H9 (cell line): ENCODE measurements around the gene IL36B. TPM values are rescaled to one million over a fixed set of nuclear protein-coding genes. Genes with fewer than 3 reads are reported as not detected.

Source experiments
- DNase-seq: peaks from one replicate; pipeline ENCODE4 v3.0.0-alpha.2; 2017
- H2AFZ ChIP-seq: one replicate; pipeline ENCODE4 v1.6.1; 2013; ENCODE audit warnings: mild to moderate bottlenecking, low read length, control low read depth, moderate library complexity
- H2AK5ac ChIP-seq: 2 replicates; pipeline ENCODE4 v1.6.1; 2013; ENCODE audit warnings: low read length, control low read depth, mixed read lengths; ENCODE audit not compliant: insufficient read length
- H2BK120ac ChIP-seq: one replicate; pipeline ENCODE4 v1.6.1; 2013; ENCODE audit warnings: low read depth, mild to moderate bottlenecking, low read length, control low read depth, inconsistent platforms; ENCODE audit not compliant: poor library complexity, severe bottlenecking
- H2BK12ac ChIP-seq: 2 replicates; pipeline ENCODE4 v1.6.1; 2013; ENCODE audit warnings: low read length, control low read depth, mixed read lengths, low read depth; ENCODE audit not compliant: insufficient read length
- H2BK15ac ChIP-seq: 2 replicates; pipeline ENCODE4 v1.6.1; 2013; ENCODE audit warnings: low read depth, low read length, control low read depth
- H2BK20ac ChIP-seq: one replicate; pipeline ENCODE4 v1.6.1; 2013; ENCODE audit warnings: low read depth, mild to moderate bottlenecking, low read length, control low read depth, inconsistent platforms; ENCODE audit not compliant: poor library complexity, severe bottlenecking
- H2BK5ac ChIP-seq: 2 replicates; pipeline ENCODE4 v1.6.1; 2013; ENCODE audit warnings: low read length, control low read depth, mixed read lengths; ENCODE audit not compliant: insufficient read length
- H3K14ac ChIP-seq: 2 replicates; pipeline ENCODE4 v1.6.1; 2013; ENCODE audit warnings: low read length, control low read depth; ENCODE audit not compliant: insufficient read depth
- H3K18ac ChIP-seq: 2 replicates; pipeline ENCODE4 v1.6.1; 2013; ENCODE audit warnings: low read depth, mild to moderate bottlenecking, mixed read lengths, low read length, control low read depth; ENCODE audit not compliant: insufficient read length
- H3K23ac ChIP-seq: 2 replicates; pipeline ENCODE4 v1.6.1; 2013; ENCODE audit warnings: low read length, control low read depth, mixed read lengths, low read depth; ENCODE audit not compliant: insufficient read length
- H3K23me2 ChIP-seq: 2 replicates; pipeline ENCODE4 v1.6.1; 2013; ENCODE audit warnings: low read depth, mild to moderate bottlenecking, mixed read lengths, low read length, control low read depth; ENCODE audit not compliant: insufficient read length, poor library complexity, severe bottlenecking
- H3K27ac ChIP-seq: 2 replicates; pipeline ENCODE4 v1.5.1; 2013; ENCODE audit warnings: low read length, control low read depth, mixed read lengths, low read depth; ENCODE audit not compliant: insufficient read length
- H3K27me3 ChIP-seq: 2 replicates; pipeline ENCODE4 v1.6.1; 2013; ENCODE audit warnings: low read length, control low read depth, inconsistent platforms; ENCODE audit not compliant: insufficient read depth
- H3K4ac ChIP-seq: 2 replicates; pipeline ENCODE4 v1.6.1; 2013; ENCODE audit warnings: low read depth, mild to moderate bottlenecking, control low read depth, inconsistent platforms, low read length, moderate library complexity
- H3K4me1 ChIP-seq: 2 replicates; pipeline ENCODE4 v1.6.1; 2013; ENCODE audit warnings: low read length, control low read depth, inconsistent platforms; ENCODE audit not compliant: insufficient read depth
- H3K4me2 ChIP-seq: 2 replicates; pipeline ENCODE4 v1.6.1; 2013; ENCODE audit warnings: low read length, control low read depth, mixed read lengths; ENCODE audit not compliant: insufficient read length, insufficient read depth
- H3K56ac ChIP-seq: 2 replicates; pipeline ENCODE4 v1.6.1; 2013; ENCODE audit warnings: low read depth, mild to moderate bottlenecking, mixed read lengths, low read length, control low read depth; ENCODE audit not compliant: insufficient read length
- H3K79me1 ChIP-seq: 2 replicates; pipeline ENCODE4 v1.6.1; 2013; ENCODE audit warnings: low read depth, mild to moderate bottlenecking, moderate library complexity, low read length, control low read depth, inconsistent platforms; ENCODE audit not compliant: insufficient read depth, poor library complexity, severe bottlenecking
- H3K79me2 ChIP-seq: 2 replicates; pipeline ENCODE4 v1.6.1; 2013; ENCODE audit warnings: low read length, control low read depth, inconsistent platforms; ENCODE audit not compliant: insufficient read depth
- H3K9ac ChIP-seq: 2 replicates; pipeline ENCODE4 v1.6.1; 2013; ENCODE audit warnings: low read length, control low read depth, mixed read lengths; ENCODE audit not compliant: insufficient read length; ENCODE audit errors: extremely low read depth
- H3K9me3 ChIP-seq: one replicate; pipeline ENCODE4 v1.6.1; 2013; ENCODE audit warnings: low read depth, low read length, inconsistent platforms; ENCODE audit not compliant: control insufficient read depth
- H3T11ph ChIP-seq: one replicate; pipeline ENCODE4 v1.6.1; 2013; ENCODE audit warnings: mild to moderate bottlenecking, low read length, control low read depth, inconsistent platforms
- H4K20me1 ChIP-seq: one replicate; pipeline ENCODE4 v1.6.1; 2013; ENCODE audit not compliant: control insufficient read depth, insufficient read length, insufficient read depth
- H4K5ac ChIP-seq: 2 replicates; pipeline ENCODE4 v1.6.1; 2013; ENCODE audit warnings: low read depth, mild to moderate bottlenecking, mixed read lengths, low read length, control low read depth; ENCODE audit not compliant: insufficient read length
- H4K8ac ChIP-seq: replicated peaks from 2 replicates; pipeline ENCODE4 v1.6.1; 2013; ENCODE audit warnings: low read length, control low read depth, mixed read lengths, low read depth; ENCODE audit not compliant: insufficient read length
- H4K91ac ChIP-seq: 2 replicates; pipeline ENCODE4 v1.6.1; 2013; ENCODE audit warnings: low read depth, mild to moderate bottlenecking, moderate library complexity, mixed read lengths, low read length, control low read depth; ENCODE audit not compliant: insufficient read length
- H3K27ac Mint-ChIP-seq, 3 experiments: 2 replicates in 2 of 3; 3 replicates in 1 of 3; pipeline ENCODE4 v1.8.0; 2020 to 2021; ENCODE audit warnings: mixed read lengths in 3 of 3, mild to moderate bottlenecking in 1 of 3, moderate library complexity in 1 of 3
- H3K27me3 Mint-ChIP-seq: 2 replicates; pipeline ENCODE4 v1.8.0; 2021; ENCODE audit warnings: low read depth, mild to moderate bottlenecking, moderate library complexity, mixed read lengths
- H3K36me3 Mint-ChIP-seq, 3 experiments: 2 replicates in 2 of 3; 3 replicates in 1 of 3; pipeline ENCODE4 v1.8.0; 2020 to 2021; ENCODE audit warnings: low read depth in 3 of 3, mixed read lengths in 3 of 3; ENCODE audit not compliant: insufficient read depth in 1 of 3
- H3K4me1 Mint-ChIP-seq, 2 experiments: 2 replicates each; pipeline ENCODE4 v1.8.0; 2020; ENCODE audit warnings: mixed read lengths in 2 of 2
- H3K4me3 Mint-ChIP-seq, 2 experiments: 2 replicates in 1 of 2; 3 replicates in 1 of 2; pipeline ENCODE4 v1.8.0; 2020 to 2021; ENCODE audit warnings: mild to moderate bottlenecking in 2 of 2, mixed read lengths in 2 of 2, moderate library complexity in 1 of 2
- H3K9me3 Mint-ChIP-seq, 2 experiments: 2 replicates in 1 of 2; 3 replicates in 1 of 2; pipeline ENCODE4 v1.8.0; 2020; ENCODE audit warnings: mild to moderate bottlenecking in 2 of 2, mixed read lengths in 2 of 2, moderate library complexity in 1 of 2
- CTCF ChIP-seq: fragments of 200-600 bp; sonication (generic); conservative IDR thresholded peaks from 3 replicates; pipeline ENCODE4 v1.8.0; 2021; ENCODE audit warnings: antibody characterized with exemption, mild to moderate bottlenecking
- WGBS: extraction: QIAGEN DNeasy Blood & Tissue Kit; methylation state at CpG from one replicate; pipeline ENCODE4 v1.1.7; 2013; ENCODE audit warnings: missing lambda C conversion rate, low lambda C conversion rate, mixed read lengths; ENCODE audit not compliant: insufficient read length; ENCODE audit errors: extremely low coverage; 5-methylcytosine and 5-hydroxymethylcytosine counted together
- total RNA-seq: library from RNA; stranded (reverse); gene quantifications from 2 replicates; pipeline ENCODE4 v1.2.1, GENCODE V29; 2021

The IL36B gene
- total RNA-seq, 1 experiment from 2014 or later = not detected

GRCh38 chr2:113079131-113079530 lies 26.5 kb upstream of the IL36B start:
- Histone ChIP-seq H3K79me1 (no peaks in the 10 kb centered on the region), H3K4me2 (no peak overlapping the region), H2BK20ac (no peak overlapping the region), H3K27me3 (no peaks in the 10 kb centered on the region), H3T11ph (no peak overlapping the region), H2BK15ac (no peak overlapping the region), H3K79me2 (no peaks in the 10 kb centered on the region), H2BK12ac (no peak overlapping the region), H3K27ac (no peak overlapping the region), H3K23ac (no peak overlapping the region), H4K91ac (no peak overlapping the region), H4K20me1 (no peaks in the 10 kb centered on the region), H2AFZ (no peak overlapping the region), H3K18ac (no peak overlapping the region), H2BK5ac (no peak overlapping the region), H4K5ac (no peak overlapping the region), H4K8ac (no peak overlapping the region), H2BK120ac (no peak overlapping the region), H2AK5ac (no peak overlapping the region), H3K56ac (no peak overlapping the region), H3K14ac (no peak overlapping the region), H3K4ac (no peak overlapping the region), H3K23me2 (no peaks in the 10 kb centered on the region), H3K9me3 (no peaks in the 10 kb centered on the region), H3K9ac (no peak overlapping the region), H3K4me1 (no peaks in the 10 kb centered on the region)
- no peak for DNase-seq
- peaks cover 0 to 3% of the 10 kb centered on the region in 2 experiments; a peak in 1 of 5 replicates for H3K9me3 Mint-ChIP-seq
- no peak overlapping the region for H3K4me3 Mint-ChIP-seq
- no peaks in the 10 kb centered on the region for H3K36me3 Mint-ChIP-seq
- TF ChIP-seq CTCF = no peak
- H3K4me1 Mint-ChIP-seq = peaks cover 5 to 6% of the 10 kb centered on the region in 2 experiments
- peaks cover 48% of the 10 kb centered on the region for H3K27me3 Mint-ChIP-seq
- no CpG with 5 or more reads among the region's 4 CpGs for WGBS
- H3K27ac Mint-ChIP-seq = no peak overlapping the region
